Mucosa of descending colon (tissue), 3 donors: Measurements from ENCODE around the gene DHTKD1. TPM values are rescaled to one million over a fixed set of nuclear protein-coding genes. Genes with fewer than 3 reads are reported as not detected.
"Not testable (repeated sequence)": the region's sequence is repeated elsewhere in the genome, so short reads cannot be mapped to it uniquely, and the experiment has no call there.

ENCODE experiments used
- ATAC-seq: fragments of 200-7000 bp; cut with Tn5 transposase; one replicate; pipeline ENCODE4 v1.9.1; 2020; ENCODE audit warnings: mild to moderate bottlenecking, moderate library complexity
- DNase-seq, 3 donors: peaks; one replicate each; pipeline ENCODE4 v3.0.0-alpha.2; 2020
- H3K36me3 ChIP-seq: fragments of 200-600 bp; one replicate; pipeline ENCODE4 v1.8.0; 2021; ENCODE audit warnings: low read depth, mild to moderate bottlenecking
- H3K4me1 ChIP-seq: fragments of 200-600 bp; one replicate; pipeline ENCODE4 v1.8.0; 2021; ENCODE audit warnings: low read depth, mild to moderate bottlenecking
- H3K4me3 ChIP-seq: fragments of 200-600 bp; one replicate; pipeline ENCODE4 v1.8.0; 2021; ENCODE audit warnings: mild to moderate bottlenecking
- H3K9me3 ChIP-seq: fragments of 200-600 bp; one replicate; pipeline ENCODE4 v1.8.0; 2021; ENCODE audit warnings: mild to moderate bottlenecking
- intact Hi-C, 2 donors: fragments of 100-400 bp; cut with DNase I in 1 of 2; cut with micrococcal nuclease in 1 of 2; formaldehyde crosslinking; loops; one replicate each; pipeline versions ENCODE4 v1.11.0 to v1.11.1; 2022; cut with DNase I, micrococcal nuclease
- total RNA-seq, 3 donors: library from RNA; stranded (reverse); fragmentation: NEBNext Ultra II Directional in 2 of 3; extraction: Animal tissue kit (Norgen Biotek cat#: 25700) in 2 of 3; gene quantifications; one replicate each; pipeline versions ENCODE4 v1.2.1 to v1.2.4, GENCODE V29; 2021 to 2023
- TF ChIP-seq, protein P1 (sequence below): fragments of 200-600 bp; IDR thresholded peaks from one replicate; pipeline ENCODE4 v1.8.0; 2022; ENCODE audit warnings: antibody characterized with exemption, mild to moderate bottlenecking
- donor health status: DM: no; HTN: no; CAD: no; lungs with moderate emphysema.
- donor health status: DM: no; HTN: no; CAD: no.
- donor health status: DM: no; HTN: yes; CAD: no.

The DHTKD1 gene
- total RNA-seq, 3 donors from 2014 or later: 23.8 to 33.5 (median 27.6) TPM

DNA sequence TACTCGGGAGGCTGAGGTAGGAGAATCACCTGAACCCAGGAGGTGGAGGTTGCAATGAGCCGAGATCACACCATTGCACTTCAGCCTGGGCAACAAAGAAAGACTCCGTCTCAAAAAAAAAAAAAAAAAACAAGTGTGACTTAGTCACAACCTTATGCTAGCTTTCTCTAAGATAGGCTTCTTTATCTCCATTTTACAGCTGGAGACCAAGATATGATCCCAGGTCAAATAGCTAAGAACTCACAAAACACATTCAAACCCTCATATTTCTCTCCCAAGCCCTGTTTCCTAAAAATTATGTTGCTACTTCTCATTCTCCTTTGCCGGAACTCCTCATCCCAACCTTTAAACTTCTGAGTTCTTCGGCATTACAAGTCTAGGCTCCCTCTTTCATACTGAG lies 13.0 kb upstream of the DHTKD1 start:
- Histone ChIP-seq H3K4me3 (no peak overlapping the region), H3K4me1 (no peaks in the 10 kb centered on the region), H3K9me3 (no peaks in the 10 kb centered on the region), H3K36me3 (no peaks in the 10 kb centered on the region)
- DNase-seq (no peak), ATAC-seq (no peak)
- TF ChIP-seq, protein P1, sequence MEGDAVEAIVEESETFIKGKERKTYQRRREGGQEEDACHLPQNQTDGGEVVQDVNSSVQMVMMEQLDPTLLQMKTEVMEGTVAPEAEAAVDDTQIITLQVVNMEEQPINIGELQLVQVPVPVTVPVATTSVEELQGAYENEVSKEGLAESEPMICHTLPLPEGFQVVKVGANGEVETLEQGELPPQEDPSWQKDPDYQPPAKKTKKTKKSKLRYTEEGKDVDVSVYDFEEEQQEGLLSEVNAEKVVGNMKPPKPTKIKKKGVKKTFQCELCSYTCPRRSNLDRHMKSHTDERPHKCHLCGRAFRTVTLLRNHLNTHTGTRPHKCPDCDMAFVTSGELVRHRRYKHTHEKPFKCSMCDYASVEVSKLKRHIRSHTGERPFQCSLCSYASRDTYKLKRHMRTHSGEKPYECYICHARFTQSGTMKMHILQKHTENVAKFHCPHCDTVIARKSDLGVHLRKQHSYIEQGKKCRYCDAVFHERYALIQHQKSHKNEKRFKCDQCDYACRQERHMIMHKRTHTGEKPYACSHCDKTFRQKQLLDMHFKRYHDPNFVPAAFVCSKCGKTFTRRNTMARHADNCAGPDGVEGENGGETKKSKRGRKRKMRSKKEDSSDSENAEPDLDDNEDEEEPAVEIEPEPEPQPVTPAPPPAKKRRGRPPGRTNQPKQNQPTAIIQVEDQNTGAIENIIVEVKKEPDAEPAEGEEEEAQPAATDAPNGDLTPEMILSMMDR: no peak
- intact Hi-C loops: no loop called here

DNA sequence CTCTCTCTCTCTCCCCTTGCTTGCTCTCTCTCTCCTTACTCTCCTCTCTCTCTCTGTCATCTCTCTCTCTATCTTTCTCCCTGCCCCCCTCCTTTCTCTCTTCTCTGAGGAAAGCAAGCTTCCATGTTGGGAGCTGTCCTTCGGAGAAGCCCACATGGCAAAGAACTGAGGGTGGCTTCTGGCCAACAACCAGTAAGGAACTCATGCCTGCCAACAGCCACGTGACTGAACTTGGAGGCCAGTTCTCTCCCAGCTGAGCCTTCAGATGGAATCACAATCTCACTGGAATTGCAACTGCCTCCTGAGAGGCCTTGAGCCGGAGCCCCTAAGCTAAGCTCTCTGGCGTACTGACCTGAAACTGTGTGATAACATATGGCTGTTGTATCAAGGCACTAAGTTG lies 12.0 kb upstream of the DHTKD1 start:
- ATAC-seq: no peak
- no peak overlapping the region for H3K4me3 ChIP-seq
- intact Hi-C loops: no loop called here
- H3K36me3 ChIP-seq: no peaks in the 10 kb centered on the region
- TF ChIP-seq, protein P1: no peak
- no peaks in the 10 kb centered on the region for H3K9me3 ChIP-seq
- H3K4me1 ChIP-seq: no peaks in the 10 kb centered on the region
- no peak for DNase-seq

DNA sequence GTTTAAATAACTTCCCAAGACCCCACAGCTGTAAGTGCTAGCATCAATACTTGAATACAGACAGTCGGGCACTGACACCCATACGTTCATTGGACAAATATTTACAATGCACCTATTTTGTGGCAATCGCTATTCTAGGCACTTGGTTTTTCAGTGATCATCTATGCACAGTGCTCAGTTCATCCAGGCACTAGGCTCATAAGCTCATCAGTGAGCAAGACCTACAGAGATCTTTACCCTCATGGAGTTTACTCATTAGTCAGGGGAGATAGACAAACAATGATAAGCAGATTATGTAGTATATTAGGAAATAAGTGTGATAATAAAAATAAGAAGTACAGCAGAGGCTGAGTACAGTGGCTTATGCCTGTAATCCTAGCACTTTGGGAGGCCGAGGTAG lies 7.6 kb upstream of the DHTKD1 start:
- TF ChIP-seq, protein P1: no peak
- H3K4me3 ChIP-seq: no peak overlapping the region
- H3K9me3 ChIP-seq: no peaks in the 10 kb centered on the region
- intact Hi-C loops: no loop called here
- ATAC-seq: no peak
- no peak for DNase-seq
- H3K36me3 ChIP-seq: no peaks in the 10 kb centered on the region
- H3K4me1 ChIP-seq: no peaks in the 10 kb centered on the region

DNA sequence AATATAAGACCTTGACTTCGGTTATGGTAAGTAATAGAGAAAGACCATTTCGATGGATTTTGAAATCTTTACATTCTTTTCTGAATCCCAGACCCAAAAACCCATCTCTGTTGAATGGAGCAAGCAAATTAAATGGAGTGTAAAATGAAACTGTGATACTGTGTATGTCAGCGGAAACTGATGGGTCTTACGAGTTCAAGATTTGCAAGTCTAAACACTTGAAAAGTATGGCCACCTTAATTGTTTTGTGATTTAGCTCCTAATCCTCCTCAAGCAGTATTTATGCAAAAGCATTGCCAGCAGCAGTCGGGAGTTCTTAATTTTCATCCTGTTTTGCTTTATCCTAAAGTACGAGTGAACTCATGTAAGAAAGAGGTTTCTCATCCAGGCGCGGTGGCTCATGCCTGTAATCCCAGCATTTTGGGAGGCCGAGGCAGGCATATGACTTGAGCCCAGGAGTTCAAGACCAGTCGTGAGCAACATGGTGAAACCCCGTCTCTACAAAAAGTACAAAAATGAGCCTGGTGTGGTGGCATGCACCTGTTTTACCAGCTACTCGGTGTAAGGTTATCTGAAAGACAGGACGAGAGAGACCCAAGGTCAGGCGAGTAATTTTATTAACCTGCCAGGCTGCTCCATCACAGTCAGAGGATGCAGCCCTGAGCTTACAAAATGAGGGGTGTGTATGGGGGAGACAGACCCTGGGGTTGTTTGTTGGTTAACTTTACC lies 5.8 kb upstream of the DHTKD1 start:
- Histone ChIP-seq H3K4me1 (no peaks in the 10 kb centered on the region), H3K4me3 (no peak overlapping the region), H3K9me3 (no peaks in the 10 kb centered on the region), H3K36me3 (no peaks in the 10 kb centered on the region)
- no peak for ATAC-seq
- TF ChIP-seq, protein P1: no peak
- intact Hi-C loops: no loop called here
- DNase-seq: no peak

DNA sequence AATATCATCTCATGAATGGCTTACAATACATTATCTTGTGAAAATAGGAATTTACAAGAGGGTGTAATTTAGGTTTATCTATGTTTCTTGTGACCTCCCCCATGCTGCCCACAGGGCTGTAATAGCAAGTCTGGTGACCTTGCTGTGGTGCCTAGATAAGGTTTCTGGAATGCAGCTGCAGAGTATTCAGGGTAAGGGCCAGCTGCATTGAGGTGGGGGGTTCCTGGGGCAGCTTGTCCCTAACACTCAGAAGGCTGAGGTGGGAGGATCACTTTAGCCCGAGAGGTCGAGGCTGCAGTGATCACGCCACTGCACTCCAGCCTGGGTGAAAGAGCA lies 5.3 kb upstream of the DHTKD1 start:
- Histone ChIP-seq H3K36me3 (no peaks in the 10 kb centered on the region), H3K4me1 (no peaks in the 10 kb centered on the region), H3K9me3 (no peaks in the 10 kb centered on the region), H3K4me3 (no peak overlapping the region)
- no peak for DNase-seq
- TF ChIP-seq, protein P1: no peak
- no peak for ATAC-seq
- intact Hi-C loops: no loop called here

DNA sequence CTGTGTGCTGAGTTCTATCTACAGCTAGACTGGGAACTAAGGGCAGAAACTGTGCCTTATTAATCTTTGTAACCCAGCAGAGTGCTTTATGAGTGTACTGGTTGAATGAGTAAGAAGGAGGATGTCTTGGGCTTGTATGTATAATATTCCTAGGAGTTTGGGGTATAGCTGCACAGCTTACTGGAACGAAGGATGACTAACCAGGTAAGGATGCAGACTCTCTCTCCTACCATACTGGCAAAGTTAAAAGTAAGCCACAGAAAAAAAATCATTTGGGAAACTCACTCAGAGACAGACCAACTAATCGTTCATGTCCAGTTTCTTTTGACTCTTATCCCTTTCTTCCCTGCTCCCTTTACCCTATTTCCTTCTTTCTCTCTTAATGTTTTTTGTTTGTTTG lies 1.4 kb upstream of the DHTKD1 start:
- intact Hi-C loops: no loop called here
- Histone ChIP-seq H3K9me3 (no peaks in the 10 kb centered on the region), H3K36me3 (no peaks in the 10 kb centered on the region), H3K4me1 (peaks cover 5% of the 10 kb centered on the region), H3K4me3 (no peak overlapping the region)
- no peak for DNase-seq
- ATAC-seq: no peak
- TF ChIP-seq, protein P1: no peak

DNA sequence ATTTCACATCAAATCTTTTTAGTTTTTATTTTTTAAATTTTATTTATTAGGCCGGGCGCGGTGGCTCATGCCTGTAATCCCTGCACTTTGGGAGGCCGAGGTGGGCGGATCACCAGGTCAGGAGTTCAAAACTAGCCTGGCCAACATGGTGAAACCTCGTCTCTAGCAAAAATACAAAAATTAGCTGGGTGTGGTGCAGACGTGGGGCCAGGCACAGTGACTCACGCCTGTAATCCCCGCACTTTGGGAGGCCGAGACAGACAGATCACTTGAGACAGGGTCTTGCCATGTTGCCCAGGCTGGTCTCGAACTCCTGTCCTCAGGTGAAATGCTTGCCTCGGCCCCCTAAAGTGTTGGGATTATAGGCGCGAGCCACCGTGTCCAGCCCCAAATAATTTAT lies 2.7 kb downstream of the DHTKD1 start:
- H3K36me3 ChIP-seq, H3K4me1 ChIP-seq, DNase-seq, H3K9me3 ChIP-seq, intact Hi-C loops, H3K4me3 ChIP-seq, ATAC-seq: not testable (repeated sequence)
